ENCODE results near the gene CCER1. TPM values are rescaled to one million over a fixed set of nuclear protein-coding genes. Genes with fewer than 3 reads are reported as not detected.

The CCER1 gene
- total RNA-seq, 1 experiment from 2014 or later = not detected

- Histone ChIP-seq H2BK20ac (ENCODE audit: low read depth, low read length, poor library complexity, severe bottlenecking) (no peak overlapping the region), H2BK5ac (ENCODE audit: insufficient read length, low read length) (no peak overlapping the region), H3K27me3 (ENCODE audit: insufficient read depth, low read length) (no peaks in the 10 kb centered on the region), H3K9ac (ENCODE audit: extremely low read depth, insufficient read length, low read length) (no peak overlapping the region), H3K14ac (ENCODE audit: insufficient read depth, low read length) (no peak overlapping the region), H3T11ph (ENCODE audit: low read length) (no peak overlapping the region), H2AK5ac (ENCODE audit: insufficient read length, low read length) (no peak overlapping the region), H2BK12ac (ENCODE audit: insufficient read length, low read depth, low read length) (no peak overlapping the region), H3K4me2 (ENCODE audit: insufficient read depth, insufficient read length, low read length) (no peak overlapping the region), H2BK120ac (ENCODE audit: low read depth, low read length, poor library complexity, severe bottlenecking) (no peak overlapping the region), H3K4ac (ENCODE audit: low read depth, low read length) (no peak overlapping the region), H4K20me1 (ENCODE audit: control insufficient read depth, insufficient read depth, insufficient read length) (no peaks in the 10 kb centered on the region), H3K4me1 (ENCODE audit: insufficient read depth, low read length) (no peaks in the 10 kb centered on the region), H3K9me3 (ENCODE audit: control insufficient read depth, low read depth, low read length) (no peaks in the 10 kb centered on the region), H2BK15ac (ENCODE audit: low read depth, low read length) (no peak overlapping the region), H4K5ac (ENCODE audit: insufficient read length, low read depth, low read length) (no peak overlapping the region), H3K18ac (ENCODE audit: insufficient read length, low read depth, low read length) (no peak overlapping the region), H4K8ac (replicated peaks; ENCODE audit: insufficient read length, low read depth, low read length) (no peak overlapping the region), H3K27ac (ENCODE audit: insufficient read length, low read depth, low read length) (no peak overlapping the region), H3K79me2 (ENCODE audit: insufficient read depth, low read length) (no peaks in the 10 kb centered on the region), H4K91ac (ENCODE audit: insufficient read length, low read depth, low read length) (no peak overlapping the region), H3K79me1 (ENCODE audit: insufficient read depth, low read depth, low read length, poor library complexity, severe bottlenecking) (no peaks in the 10 kb centered on the region), H3K23me2 (ENCODE audit: insufficient read length, low read depth, low read length, poor library complexity, severe bottlenecking) (no peaks in the 10 kb centered on the region), H3K23ac (ENCODE audit: insufficient read length, low read depth, low read length) (no peak overlapping the region), H3K56ac (ENCODE audit: insufficient read length, low read depth, low read length) (no peak overlapping the region), H2AFZ (ENCODE audit: low read length) (no peak overlapping the region)
- TF ChIP-seq, protein P1, sequence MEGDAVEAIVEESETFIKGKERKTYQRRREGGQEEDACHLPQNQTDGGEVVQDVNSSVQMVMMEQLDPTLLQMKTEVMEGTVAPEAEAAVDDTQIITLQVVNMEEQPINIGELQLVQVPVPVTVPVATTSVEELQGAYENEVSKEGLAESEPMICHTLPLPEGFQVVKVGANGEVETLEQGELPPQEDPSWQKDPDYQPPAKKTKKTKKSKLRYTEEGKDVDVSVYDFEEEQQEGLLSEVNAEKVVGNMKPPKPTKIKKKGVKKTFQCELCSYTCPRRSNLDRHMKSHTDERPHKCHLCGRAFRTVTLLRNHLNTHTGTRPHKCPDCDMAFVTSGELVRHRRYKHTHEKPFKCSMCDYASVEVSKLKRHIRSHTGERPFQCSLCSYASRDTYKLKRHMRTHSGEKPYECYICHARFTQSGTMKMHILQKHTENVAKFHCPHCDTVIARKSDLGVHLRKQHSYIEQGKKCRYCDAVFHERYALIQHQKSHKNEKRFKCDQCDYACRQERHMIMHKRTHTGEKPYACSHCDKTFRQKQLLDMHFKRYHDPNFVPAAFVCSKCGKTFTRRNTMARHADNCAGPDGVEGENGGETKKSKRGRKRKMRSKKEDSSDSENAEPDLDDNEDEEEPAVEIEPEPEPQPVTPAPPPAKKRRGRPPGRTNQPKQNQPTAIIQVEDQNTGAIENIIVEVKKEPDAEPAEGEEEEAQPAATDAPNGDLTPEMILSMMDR (conservative IDR thresholded peaks at IDR 0.05) = no peak
- no peak for DNase-seq
- H3K36me3 Mint-ChIP-seq (ENCODE audit: insufficient read depth in 1 of 3, low read depth in 3 of 3) = no peaks in the 10 kb centered on the region
- H3K9me3 Mint-ChIP-seq = no peaks in the 10 kb centered on the region
- WGBS (ENCODE audit: extremely low coverage, insufficient read length, low lambda C conversion rate) = no CpG with 5 or more reads among the region's 1 CpG
- no peaks in the 10 kb centered on the region for H3K27me3 Mint-ChIP-seq (ENCODE audit: low read depth)
- H3K27ac Mint-ChIP-seq = no peak overlapping the region
- no peak overlapping the region for H3K4me3 Mint-ChIP-seq
- H3K4me1 Mint-ChIP-seq = no peaks in the 10 kb centered on the region
Measured at GRCh38 chr12:90905691-90906370, 49.1 kb downstream of the CCER1 start.

All from H9 (cell line).